Uterine smooth muscle cell (primary cell): ENCODE data around the gene ZFP30. TPM values are rescaled to one million over a fixed set of nuclear protein-coding genes. Genes with fewer than 3 reads are reported as not detected.

Experiments
- total RNA-seq: library from RNA; depleted of rRNA; stranded (reverse); fragments of >200 nt; gene quantifications from 2 replicates; pipeline ENCODE4 v1.2.3, GENCODE V29; 2014

Gene ZFP30
- 19.4 and 22.1 TPM in 2 replicates for total RNA-seq

GRCh38 chr19:37655301-37655688, at the start of gene ZFP30:
Gene ZFP30 (minus strand): TSS chr19:37655465. CDS start chr19:37647822, 7,643 bp downstream.

GRCh38 chr19:37594304-37594981, 60.8 kb downstream of the ZFP30 start, which contains the start of the genes ZNF540 and ZNF571:
Gene ZNF540 (plus strand): TSS chr19:37594876. CDS start chr19:37598448, 3,572 bp downstream.
Gene ZNF571 (minus strand): TSS chr19:37594792. CDS start chr19:37586676, 8,116 bp downstream.

Other genes starting within 250 kb of the ZFP30 start
- 5.3 and 7.1 TPM in 2 replicates for gene ZNF569, start 188.0 kb downstream of the ZFP30 start, total RNA-seq
- gene ZNF570, start 186.1 kb downstream of the ZFP30 start, total RNA-seq, result 7.0 and 7.6 TPM in 2 replicates
- gene ZNF793, start 148.5 kb downstream of the ZFP30 start, total RNA-seq, result 0.89 and 1.4 TPM in 2 replicates
- gene ZNF571, start 60.7 kb downstream of the ZFP30 start, total RNA-seq, result 1.4 and 2.2 TPM in 2 replicates
- gene ZNF540, start 60.6 kb downstream of the ZFP30 start, total RNA-seq, result 0.11 and 0.50 TPM in 2 replicates
- gene ZNF607, start 64.3 kb upstream of the ZFP30 start, total RNA-seq, result 4.5 and 6.7 TPM in 2 replicates
- gene ZNF573, start 124.1 kb upstream of the ZFP30 start, total RNA-seq, result 6.9 and 7.1 TPM in 2 replicates